Natural killer cell (primary cell): Measurements from ENCODE around the gene FA2H. TPM values are rescaled to one million over a fixed set of nuclear protein-coding genes. Genes with fewer than 3 reads are reported as not detected.

ENCODE experiments used
- ATAC-seq, 3 donors: fragments of 150-1000 bp in 2 of 3; fragments of 200-7000 bp in 1 of 3; cut with Tn5 transposase; 1 replicate in 1 of 3; 2 replicates in 2 of 3; pipeline ENCODE4 v1.10.0; 2021; ENCODE audit warnings: mild to moderate bottlenecking in 2 of 3, moderate library complexity in 2 of 3
- DNase-seq, 2 donors: peaks; one replicate each; pipeline versions ENCODE4 v3.0.0 to v3.0.0-alpha.2; 2013 to 2021; ENCODE audit warnings: mixed read lengths in 1 of 2
- H3K27ac ChIP-seq: one replicate; pipeline ENCODE4 v1.5.1; 2013; ENCODE audit warnings: mild to moderate bottlenecking, low read length
- H3K27me3 ChIP-seq: one replicate; pipeline ENCODE4 v1.6.1; 2013; ENCODE audit warnings: low read length; ENCODE audit not compliant: control insufficient read depth, insufficient read depth
- H3K36me3 ChIP-seq: one replicate; pipeline ENCODE4 v1.6.1; 2013; ENCODE audit warnings: low read length; ENCODE audit not compliant: control insufficient read depth, insufficient read depth
- H3K4me1 ChIP-seq: one replicate; pipeline ENCODE4 v1.6.1; 2013; ENCODE audit warnings: low read length; ENCODE audit not compliant: control insufficient read depth, insufficient read depth
- H3K4me3 ChIP-seq: one replicate; pipeline ENCODE4 v1.5.1; 2013; ENCODE audit warnings: low read length
- H3K9me3 ChIP-seq: one replicate; pipeline ENCODE4 v1.6.1; 2013; ENCODE audit warnings: low read length; ENCODE audit not compliant: control insufficient read depth, insufficient read depth
- H3K27ac Mint-ChIP-seq, 2 donors: one replicate each; pipeline ENCODE4 v1.8.0; 2022; ENCODE audit warnings: mild to moderate bottlenecking in 2 of 2, mixed read lengths in 2 of 2, moderate library complexity in 1 of 2
- H3K27me3 Mint-ChIP-seq, 2 donors: one replicate each; pipeline ENCODE4 v1.8.0; 2022; ENCODE audit warnings: low read depth in 2 of 2, mixed read lengths in 2 of 2
- H3K36me3 Mint-ChIP-seq: one replicate; pipeline ENCODE4 v1.8.0; 2022; ENCODE audit warnings: mixed read lengths
- H3K4me1 Mint-ChIP-seq, 2 donors: one replicate each; pipeline ENCODE4 v1.8.0; 2022; ENCODE audit warnings: mixed read lengths in 2 of 2
- H3K4me3 Mint-ChIP-seq: one replicate; pipeline ENCODE4 v1.8.0; 2022; ENCODE audit warnings: mild to moderate bottlenecking, moderate library complexity, mixed read lengths
- H3K9me3 Mint-ChIP-seq, 2 donors: one replicate each; pipeline ENCODE4 v1.8.0; 2022; ENCODE audit warnings: mixed read lengths in 2 of 2
- WGBS: methylation state at CpG from one replicate; pipeline ENCODE4 v1.1.7; 2013; ENCODE audit warnings: missing lambda C conversion rate; ENCODE audit not compliant: insufficient coverage; 5-methylcytosine and 5-hydroxymethylcytosine counted together
- intact Hi-C: fragments of 100-400 bp; cut with micrococcal nuclease; formaldehyde crosslinking; loops from one replicate; pipeline ENCODE4 v1.14.2; 2022
- total RNA-seq, 4 donors: library from RNA; stranded (reverse); fragments of 120-200 nt in 1 of 4; gene quantifications; one replicate each; pipeline versions ENCODE4 v1.2.3 to v1.2.4, GENCODE V29; 2013 to 2022
- TF ChIP-seq, protein P1 (sequence below): fragments of 200-600 bp; IDR thresholded peaks from one replicate; pipeline ENCODE4 v1.8.0; 2022; ENCODE audit warnings: antibody characterized with exemption

FA2H gene
- total RNA-seq, 3 donors from 2014 or later (not counting 1 experiment from before 2014, with no cell fraction given) = 0.14 to 0.93 TPM; not detected in 1

DNA sequence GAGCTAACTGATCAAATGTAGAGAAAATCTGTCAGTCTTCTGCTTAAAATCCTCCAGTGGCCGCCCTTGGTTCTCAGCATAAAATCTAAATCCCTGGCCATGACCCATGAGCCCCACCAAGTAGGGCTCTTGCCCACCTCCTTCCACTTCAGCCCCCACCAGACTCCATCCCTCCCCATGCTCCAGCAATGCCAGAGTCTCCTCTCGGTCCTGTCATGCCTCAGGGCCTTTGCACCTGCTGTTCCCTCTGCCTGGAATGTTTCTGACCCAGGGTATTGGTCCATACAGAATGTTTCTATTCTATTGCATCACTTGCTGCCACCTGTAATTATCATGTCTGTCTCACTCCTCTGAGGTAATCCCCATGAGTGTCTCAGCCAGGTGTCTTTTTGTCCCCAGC, 22.4 kb downstream of the FA2H start:
- intact Hi-C loops = no loop called here
- no peak overlapping the region for H3K4me3 ChIP-seq
- no peaks in the 10 kb centered on the region for H3K4me1 ChIP-seq
- Mint-ChIP-seq H3K36me3 (no peaks in the 10 kb centered on the region), H3K4me3 (no peak overlapping the region), H3K27me3 (peaks cover 8% of the 10 kb centered on the region in 2 donors), H3K4me1 (no peaks in the 10 kb centered on the region), H3K9me3 (no peaks in the 10 kb centered on the region), H3K27ac (no peak overlapping the region)
- H3K9me3 ChIP-seq = no peaks in the 10 kb centered on the region
- H3K27ac ChIP-seq = no peak overlapping the region
- TF ChIP-seq, protein P1, sequence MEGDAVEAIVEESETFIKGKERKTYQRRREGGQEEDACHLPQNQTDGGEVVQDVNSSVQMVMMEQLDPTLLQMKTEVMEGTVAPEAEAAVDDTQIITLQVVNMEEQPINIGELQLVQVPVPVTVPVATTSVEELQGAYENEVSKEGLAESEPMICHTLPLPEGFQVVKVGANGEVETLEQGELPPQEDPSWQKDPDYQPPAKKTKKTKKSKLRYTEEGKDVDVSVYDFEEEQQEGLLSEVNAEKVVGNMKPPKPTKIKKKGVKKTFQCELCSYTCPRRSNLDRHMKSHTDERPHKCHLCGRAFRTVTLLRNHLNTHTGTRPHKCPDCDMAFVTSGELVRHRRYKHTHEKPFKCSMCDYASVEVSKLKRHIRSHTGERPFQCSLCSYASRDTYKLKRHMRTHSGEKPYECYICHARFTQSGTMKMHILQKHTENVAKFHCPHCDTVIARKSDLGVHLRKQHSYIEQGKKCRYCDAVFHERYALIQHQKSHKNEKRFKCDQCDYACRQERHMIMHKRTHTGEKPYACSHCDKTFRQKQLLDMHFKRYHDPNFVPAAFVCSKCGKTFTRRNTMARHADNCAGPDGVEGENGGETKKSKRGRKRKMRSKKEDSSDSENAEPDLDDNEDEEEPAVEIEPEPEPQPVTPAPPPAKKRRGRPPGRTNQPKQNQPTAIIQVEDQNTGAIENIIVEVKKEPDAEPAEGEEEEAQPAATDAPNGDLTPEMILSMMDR = no peak
- ATAC-seq = no peak
- DNase-seq = no peak
- no peaks in the 10 kb centered on the region for H3K36me3 ChIP-seq
- no peaks in the 10 kb centered on the region for H3K27me3 ChIP-seq
- 79% methylated on average over 2 of the region's 2 CpGs for WGBS

DNA sequence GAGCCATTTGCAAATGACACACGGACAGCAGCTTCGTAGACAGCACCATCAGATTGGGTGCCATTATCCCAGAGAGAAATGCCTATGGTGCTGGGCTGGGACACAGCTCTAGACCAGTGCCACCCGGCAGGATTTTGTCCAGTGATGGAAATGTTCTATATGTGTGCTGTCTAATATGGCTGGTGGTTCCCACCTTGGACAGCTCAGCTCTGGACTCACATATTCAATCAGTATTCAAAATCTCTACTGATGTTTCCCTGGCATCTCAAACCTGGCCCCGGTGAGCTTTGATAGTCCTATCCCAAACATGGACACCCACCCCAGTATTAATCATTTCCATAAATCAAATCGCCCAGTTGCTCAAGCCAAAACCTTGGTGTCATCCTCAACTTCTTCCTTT, 23.0 kb downstream of the FA2H start:
- TF ChIP-seq, protein P1 = no peak
- Mint-ChIP-seq H3K4me3 (no peak overlapping the region), H3K27me3 (peaks cover 2 to 4% of the 10 kb centered on the region in 2 donors), H3K36me3 (no peaks in the 10 kb centered on the region), H3K9me3 (no peaks in the 10 kb centered on the region), H3K4me1 (no peaks in the 10 kb centered on the region), H3K27ac (no peak overlapping the region)
- Histone ChIP-seq H3K4me3 (no peak overlapping the region), H3K9me3 (no peaks in the 10 kb centered on the region), H3K27me3 (no peaks in the 10 kb centered on the region), H3K27ac (no peak overlapping the region), H3K36me3 (no peaks in the 10 kb centered on the region), H3K4me1 (no peaks in the 10 kb centered on the region)
- no peak for ATAC-seq
- no peak for DNase-seq
- 92% methylated on average over 5 of the region's 5 CpGs for WGBS
- intact Hi-C loops = no loop called here

DNA sequence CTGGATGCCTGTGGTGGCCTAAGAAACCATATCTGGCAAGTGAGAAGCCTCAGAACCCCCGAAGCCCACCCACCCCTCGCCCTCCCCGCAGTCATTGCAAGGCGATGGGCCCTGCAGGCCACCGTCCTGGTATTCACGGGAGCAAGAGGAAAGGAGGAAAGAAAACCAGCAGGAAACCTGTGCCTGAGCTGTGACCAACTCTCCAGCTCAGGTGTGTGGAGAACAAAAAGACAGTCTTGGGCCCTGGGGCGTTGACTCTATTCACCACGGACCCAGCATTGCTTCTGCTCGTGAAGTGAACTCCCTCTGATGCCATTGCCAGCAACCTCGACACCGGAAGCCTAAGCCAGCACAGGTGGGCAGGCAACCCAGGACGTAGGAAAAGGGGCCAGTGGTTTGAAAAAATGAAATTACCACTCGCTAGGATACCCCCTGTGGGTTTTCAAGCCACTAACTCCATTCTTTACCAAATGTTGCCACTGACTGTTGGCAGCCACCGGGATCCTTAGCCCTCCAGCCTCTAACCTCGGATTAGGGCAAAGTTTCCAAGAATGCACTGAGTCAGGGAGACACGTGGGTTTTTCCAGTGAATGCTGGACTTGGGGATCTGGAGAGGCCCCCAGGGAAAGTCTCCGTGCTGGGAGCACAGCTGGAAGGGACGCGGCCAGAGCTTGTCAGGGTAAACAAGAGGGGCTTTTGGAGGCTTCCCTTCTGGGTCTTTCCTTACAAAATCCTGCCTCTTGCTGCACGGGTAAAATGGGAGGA, 25.1 kb downstream of the FA2H start:
- Histone ChIP-seq H3K4me3 (no peak overlapping the region), H3K4me1 (no peaks in the 10 kb centered on the region), H3K27me3 (no peaks in the 10 kb centered on the region), H3K36me3 (no peaks in the 10 kb centered on the region), H3K27ac (no peak overlapping the region), H3K9me3 (no peaks in the 10 kb centered on the region)
- Mint-ChIP-seq H3K9me3 (no peaks in the 10 kb centered on the region), H3K36me3 (no peaks in the 10 kb centered on the region), H3K27ac (no peak overlapping the region), H3K4me1 (no peaks in the 10 kb centered on the region), H3K4me3 (no peak overlapping the region), H3K27me3 (peaks cover 0 to 4% of the 10 kb centered on the region in 2 donors)
- DNase-seq = no peak
- intact Hi-C loops = no loop called here
- ATAC-seq = no peak
- TF ChIP-seq, protein P1 = no peak
- WGBS = 83% methylated on average over 20 of the region's 20 CpGs

- Histone ChIP-seq H3K4me1 (no peaks in the 10 kb centered on the region), H3K27me3 (no peaks in the 10 kb centered on the region), H3K4me3 (no peak overlapping the region), H3K36me3 (no peaks in the 10 kb centered on the region), H3K9me3 (no peaks in the 10 kb centered on the region), H3K27ac (no peak overlapping the region)
- TF ChIP-seq, protein P1 = no peak
- intact Hi-C loops = no loop called here
- DNase-seq (no peak), ATAC-seq (no peak)
- Mint-ChIP-seq H3K4me3 (no peak overlapping the region), H3K27me3 (peaks cover 0 to 4% of the 10 kb centered on the region in 2 donors), H3K4me1 (no peaks in the 10 kb centered on the region), H3K27ac (no peak overlapping the region), H3K36me3 (no peaks in the 10 kb centered on the region), H3K9me3 (no peaks in the 10 kb centered on the region)
- 92% methylated on average over 19 of the region's 19 CpGs for WGBS
Measured at GRCh38 chr16:74748616-74749026, 26.0 kb downstream of the FA2H start.
